ENCODE measurements around the gene NUBPL.

DNA sequence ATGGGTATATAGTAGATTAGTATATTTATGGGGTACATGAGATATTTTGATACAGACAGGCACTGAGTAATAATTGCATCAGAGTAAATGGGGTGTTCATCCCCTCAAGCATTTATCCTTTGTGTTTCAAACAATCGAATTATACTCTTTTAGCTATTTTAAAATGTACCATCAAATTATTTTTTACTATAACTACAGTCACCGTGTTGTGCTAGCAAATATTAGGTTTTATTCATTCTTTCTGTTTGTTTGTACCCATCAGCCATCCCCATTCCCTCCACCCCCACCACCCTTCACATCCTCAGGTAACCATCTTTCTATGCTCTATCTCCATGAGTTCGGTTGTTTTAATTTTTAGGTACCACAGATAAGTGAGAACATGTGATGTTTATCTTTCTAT, 115.8 kb downstream of the NUBPL start:
- no peak for TF ChIP-seq CTCF (IDR thresholded peaks at IDR 0.05)
- no peak for TF ChIP-seq POLR2AphosphoS5 (IDR thresholded peaks at IDR 0.05)
- TF ChIP-seq POLR2A (IDR thresholded peaks at IDR 0.05): no peak
- TF ChIP-seq EP300 (IDR thresholded peaks at IDR 0.05): no peak

All from sigmoid colon (tissue), 4 donors.